GM12872 (cell line): Measurements from ENCODE around the gene DEPDC5.

Source experiments
- TF ChIP-seq, protein P1 (sequence below): IDR thresholded peaks from 3 replicates; pipeline ENCODE4 v1.5.1; 2011; ENCODE audit warnings: low read depth, mild to moderate bottlenecking, low read length, moderate library complexity; ENCODE audit not compliant: insufficient read depth

DEPDC5 gene

DNA sequence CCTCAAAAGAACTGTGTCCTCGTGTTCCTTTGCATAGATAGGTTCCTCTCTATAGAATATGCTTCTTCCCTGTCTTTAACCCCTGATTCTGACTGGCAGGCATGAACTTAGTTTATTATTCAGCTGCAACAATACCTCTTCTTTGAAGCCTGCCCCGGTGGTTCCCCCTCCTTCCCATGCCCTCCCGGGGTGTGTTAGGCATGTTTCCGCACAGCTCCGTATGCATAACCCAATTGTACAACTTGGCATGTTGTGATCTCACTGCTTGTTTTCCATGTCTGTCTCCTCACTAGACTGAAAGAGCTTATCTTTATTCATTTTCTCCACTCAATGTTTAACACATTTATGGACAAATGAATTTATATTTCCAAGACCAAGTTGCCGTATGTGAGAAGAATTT, 72.6 kb downstream of the DEPDC5 start:
- TF ChIP-seq, protein P1, sequence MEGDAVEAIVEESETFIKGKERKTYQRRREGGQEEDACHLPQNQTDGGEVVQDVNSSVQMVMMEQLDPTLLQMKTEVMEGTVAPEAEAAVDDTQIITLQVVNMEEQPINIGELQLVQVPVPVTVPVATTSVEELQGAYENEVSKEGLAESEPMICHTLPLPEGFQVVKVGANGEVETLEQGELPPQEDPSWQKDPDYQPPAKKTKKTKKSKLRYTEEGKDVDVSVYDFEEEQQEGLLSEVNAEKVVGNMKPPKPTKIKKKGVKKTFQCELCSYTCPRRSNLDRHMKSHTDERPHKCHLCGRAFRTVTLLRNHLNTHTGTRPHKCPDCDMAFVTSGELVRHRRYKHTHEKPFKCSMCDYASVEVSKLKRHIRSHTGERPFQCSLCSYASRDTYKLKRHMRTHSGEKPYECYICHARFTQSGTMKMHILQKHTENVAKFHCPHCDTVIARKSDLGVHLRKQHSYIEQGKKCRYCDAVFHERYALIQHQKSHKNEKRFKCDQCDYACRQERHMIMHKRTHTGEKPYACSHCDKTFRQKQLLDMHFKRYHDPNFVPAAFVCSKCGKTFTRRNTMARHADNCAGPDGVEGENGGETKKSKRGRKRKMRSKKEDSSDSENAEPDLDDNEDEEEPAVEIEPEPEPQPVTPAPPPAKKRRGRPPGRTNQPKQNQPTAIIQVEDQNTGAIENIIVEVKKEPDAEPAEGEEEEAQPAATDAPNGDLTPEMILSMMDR: no peak

DNA sequence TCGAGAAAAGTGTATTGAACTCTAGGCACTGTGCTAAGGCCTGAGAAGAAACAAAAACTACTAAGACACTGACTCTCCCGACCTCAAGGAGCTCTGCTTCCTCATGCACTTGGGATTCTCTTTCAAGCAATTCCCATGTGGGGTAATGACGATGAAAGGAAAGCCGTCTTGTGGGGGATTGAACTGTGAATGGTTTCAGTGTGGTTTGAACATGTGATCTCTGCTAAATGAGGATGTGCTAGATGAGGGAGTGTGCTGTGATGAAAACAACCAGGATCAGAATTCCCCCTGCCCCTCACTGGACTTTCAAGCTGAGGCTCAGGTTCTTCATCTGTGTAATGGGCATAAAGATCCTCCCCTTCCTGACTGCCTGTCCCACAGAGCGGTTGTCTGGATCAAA, 74.9 kb downstream of the DEPDC5 start:
- TF ChIP-seq, protein P1: no peak

DNA sequence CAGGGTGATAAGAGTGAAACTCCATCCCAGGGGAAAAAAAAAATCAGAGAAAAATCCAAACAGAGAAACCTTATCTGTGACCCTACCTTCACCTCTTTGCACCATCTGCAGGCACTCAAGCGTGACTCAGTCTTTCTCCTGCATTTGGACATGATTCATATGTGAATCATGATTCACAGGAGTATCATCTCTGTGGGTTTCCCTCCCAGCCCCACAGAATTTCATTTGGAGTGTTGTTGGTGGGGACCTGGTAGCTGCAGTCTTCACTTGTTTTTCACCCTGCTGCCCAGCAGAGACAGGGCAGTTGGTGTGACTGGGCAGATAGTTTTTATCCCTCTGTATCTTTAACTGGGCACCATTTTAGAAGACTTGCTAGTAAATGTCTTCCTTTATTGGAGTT, 75.7 kb downstream of the DEPDC5 start:
- TF ChIP-seq, protein P1: no peak

DNA sequence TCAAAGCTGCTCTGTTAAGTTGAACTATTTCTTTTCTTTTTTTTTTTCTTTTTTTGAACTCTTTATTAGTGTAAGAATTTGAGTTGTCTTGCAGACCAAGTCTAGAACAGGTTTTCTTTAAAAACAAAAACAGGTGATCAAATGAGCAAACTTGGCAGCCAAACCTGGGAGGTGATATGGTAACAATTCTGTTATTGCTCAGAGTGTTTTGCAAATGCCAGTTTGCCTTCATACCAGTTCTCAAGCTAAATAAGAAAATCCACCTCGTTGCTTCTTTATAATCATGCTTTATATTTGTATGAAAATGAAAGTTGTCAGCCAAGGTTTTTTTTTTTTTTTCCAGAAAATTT, 76.9 kb downstream of the DEPDC5 start:
- TF ChIP-seq, protein P1: no peak

DNA sequence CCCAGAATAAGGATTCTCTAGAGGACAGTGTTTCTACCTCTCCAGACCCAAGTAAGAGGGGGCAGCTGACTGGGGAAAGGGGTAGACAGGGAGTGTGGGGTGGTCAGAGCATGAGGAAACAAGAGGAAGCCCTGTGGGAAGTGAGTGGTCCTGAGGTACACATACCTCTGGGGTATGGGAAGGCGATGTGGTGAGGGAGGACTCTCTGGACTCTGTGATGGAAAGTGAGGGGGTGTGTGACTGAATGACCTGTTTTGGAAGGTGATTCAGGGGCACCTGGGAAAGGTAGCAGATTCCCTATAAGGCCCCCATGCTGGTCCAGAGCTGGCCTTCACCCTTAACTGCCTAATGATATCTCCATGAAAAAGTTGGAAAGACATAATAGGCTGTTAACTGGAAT, 80.1 kb downstream of the DEPDC5 start:
- TF ChIP-seq, protein P1: no peak

DNA sequence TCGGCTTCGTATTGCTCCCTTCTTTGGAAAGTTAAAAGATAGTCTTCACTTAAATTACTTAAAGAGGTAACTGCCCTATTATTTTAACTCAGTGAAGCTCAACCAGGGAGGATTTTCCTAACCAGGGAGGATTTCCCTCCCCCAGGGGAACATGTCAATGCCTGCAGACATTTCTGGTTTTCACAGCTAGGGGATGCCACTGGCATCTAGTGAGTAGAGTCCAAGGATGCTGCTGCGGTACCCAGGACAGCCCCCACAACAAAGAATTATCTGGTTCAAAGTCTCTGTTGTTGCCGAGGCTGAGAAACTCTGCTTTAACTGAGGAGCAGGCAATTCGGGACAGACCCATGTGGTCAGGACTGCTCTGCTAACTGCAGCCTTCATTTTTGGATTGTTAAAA, 82.2 kb downstream of the DEPDC5 start:
- TF ChIP-seq, protein P1: no peak

DNA sequence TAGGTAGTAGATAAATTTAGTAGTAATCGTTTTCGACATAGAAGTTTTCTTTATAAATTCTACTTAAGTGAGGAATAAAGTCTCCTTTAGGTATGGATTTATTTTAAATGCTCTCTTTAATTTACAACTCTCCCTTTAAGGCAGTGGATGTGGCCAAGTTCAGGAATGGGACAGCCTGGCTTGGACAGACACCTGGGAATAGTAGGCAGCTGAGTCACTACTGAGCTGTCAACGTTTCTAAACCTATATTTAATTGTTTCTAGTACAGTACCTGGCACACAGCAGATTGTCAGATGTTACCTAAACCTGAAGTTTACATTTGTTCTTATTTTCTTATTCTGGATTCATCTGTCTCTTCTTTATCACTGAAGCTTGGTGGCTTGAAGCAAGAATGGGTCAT, 85.1 kb downstream of the DEPDC5 start:
- TF ChIP-seq, protein P1: no peak

DNA sequence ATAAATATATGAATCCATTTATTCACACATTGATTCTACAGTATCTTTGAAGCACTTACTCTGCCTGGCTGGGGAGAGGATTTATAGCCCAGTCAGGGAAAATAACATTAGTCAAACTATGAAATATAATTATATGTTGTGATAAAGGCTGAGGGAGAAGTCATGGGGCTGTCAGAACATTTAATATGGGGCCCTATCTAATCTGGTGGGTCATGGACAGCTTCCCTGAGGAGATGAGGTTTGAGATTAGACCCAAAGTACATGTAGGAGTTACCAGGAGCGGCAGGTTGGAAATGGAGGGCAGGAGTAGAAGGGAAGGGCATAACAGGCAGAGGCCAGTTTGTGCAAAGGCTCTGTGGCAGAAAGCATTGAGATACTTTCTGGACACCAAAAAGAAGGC, 86.2 kb downstream of the DEPDC5 start:
- TF ChIP-seq, protein P1: no peak
